ENCODE data around the gene FILIP1. TPM values are rescaled to one million over a fixed set of nuclear protein-coding genes. Genes with fewer than 3 reads are reported as not detected.

The FILIP1 gene
- total RNA-seq, 4 donors from 2014 or later: 0.08 to 2.3 (median 0.25) TPM

DNA sequence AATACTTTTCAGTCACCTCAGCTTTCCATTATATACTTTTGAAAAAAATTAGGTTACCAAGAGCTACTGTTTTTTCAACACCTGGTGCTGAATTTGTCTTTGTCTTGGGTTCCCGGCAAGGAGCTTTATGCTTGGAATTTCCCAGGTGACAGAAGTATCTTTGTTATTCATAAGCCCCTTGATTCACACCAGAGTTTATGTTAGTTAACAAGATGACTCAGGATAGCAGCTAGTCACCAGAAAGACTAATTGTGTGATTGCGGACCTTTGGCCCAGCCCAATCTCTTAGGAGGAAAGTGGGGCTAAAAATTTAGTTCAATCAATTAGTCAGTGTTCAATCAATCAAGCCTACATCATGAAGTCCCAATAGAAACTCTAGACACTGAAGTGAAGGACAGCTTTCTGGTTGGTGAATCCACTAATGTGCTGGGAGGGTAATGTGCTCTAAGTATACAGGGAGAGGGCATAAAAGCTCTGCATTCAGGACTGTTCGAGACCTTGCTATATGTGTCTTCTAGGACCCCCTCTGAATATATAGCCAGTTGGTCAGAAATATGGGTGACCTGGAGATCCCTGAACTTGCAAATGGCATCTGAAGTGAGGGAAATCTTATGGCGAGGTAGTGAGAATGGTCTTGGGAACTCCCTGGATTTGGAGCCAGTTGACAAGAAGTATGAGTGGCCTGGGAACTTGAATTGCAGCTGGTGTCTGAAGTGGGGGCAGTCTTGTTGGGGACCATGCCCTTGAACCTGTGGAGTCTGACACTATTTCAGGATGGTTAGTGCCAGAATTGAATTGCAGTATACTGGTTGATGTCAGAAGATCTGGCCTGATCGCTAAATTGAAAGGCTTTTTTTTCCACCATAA, 225.2 kb downstream of the FILIP1 start:
- no peak for DNase-seq (ENCODE audit: low spot score in 2 of 2)
- peaks cover 24% of the 10 kb centered on the region for H3K4me1 ChIP-seq
- H3K9me3 ChIP-seq: no peaks in the 10 kb centered on the region
- peaks cover 13% of the 10 kb centered on the region for H3K36me3 ChIP-seq
- 70% methylated on average over 5 of the region's 5 CpGs for WGBS
- TF ChIP-seq, protein P1, sequence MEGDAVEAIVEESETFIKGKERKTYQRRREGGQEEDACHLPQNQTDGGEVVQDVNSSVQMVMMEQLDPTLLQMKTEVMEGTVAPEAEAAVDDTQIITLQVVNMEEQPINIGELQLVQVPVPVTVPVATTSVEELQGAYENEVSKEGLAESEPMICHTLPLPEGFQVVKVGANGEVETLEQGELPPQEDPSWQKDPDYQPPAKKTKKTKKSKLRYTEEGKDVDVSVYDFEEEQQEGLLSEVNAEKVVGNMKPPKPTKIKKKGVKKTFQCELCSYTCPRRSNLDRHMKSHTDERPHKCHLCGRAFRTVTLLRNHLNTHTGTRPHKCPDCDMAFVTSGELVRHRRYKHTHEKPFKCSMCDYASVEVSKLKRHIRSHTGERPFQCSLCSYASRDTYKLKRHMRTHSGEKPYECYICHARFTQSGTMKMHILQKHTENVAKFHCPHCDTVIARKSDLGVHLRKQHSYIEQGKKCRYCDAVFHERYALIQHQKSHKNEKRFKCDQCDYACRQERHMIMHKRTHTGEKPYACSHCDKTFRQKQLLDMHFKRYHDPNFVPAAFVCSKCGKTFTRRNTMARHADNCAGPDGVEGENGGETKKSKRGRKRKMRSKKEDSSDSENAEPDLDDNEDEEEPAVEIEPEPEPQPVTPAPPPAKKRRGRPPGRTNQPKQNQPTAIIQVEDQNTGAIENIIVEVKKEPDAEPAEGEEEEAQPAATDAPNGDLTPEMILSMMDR (IDR thresholded peaks at IDR 0.05): no peak
- TF ChIP-seq POLR2A (IDR thresholded peaks at IDR 0.05) (no peak), EP300 (IDR thresholded peaks at IDR 0.05) (no peak), POLR2AphosphoS5 (IDR thresholded peaks at IDR 0.05) (no peak)
- H3K27me3 ChIP-seq: no peaks in the 10 kb centered on the region
- H3K27ac ChIP-seq: no peak overlapping the region
- H3K4me3 ChIP-seq: no peak overlapping the region

DNA sequence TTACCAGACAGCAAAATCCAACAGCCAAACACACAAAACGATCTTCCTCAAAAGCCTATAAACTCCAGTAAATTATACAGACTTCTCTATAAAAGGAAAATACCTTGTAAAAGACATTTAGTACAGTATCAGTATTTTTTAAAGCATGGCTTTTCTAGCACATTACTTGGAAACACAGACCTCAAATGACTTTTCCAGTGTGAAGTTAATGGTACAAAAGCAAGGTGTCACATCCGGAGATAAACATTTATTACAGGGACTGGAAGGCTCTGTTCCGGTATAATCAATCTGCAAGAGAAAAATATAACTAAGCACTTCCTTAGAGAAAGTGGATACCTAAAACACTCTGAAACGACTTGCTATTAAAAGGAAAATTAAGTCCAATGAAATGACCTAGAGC, 226.1 kb downstream of the FILIP1 start:
- no peak overlapping the region for H3K27ac ChIP-seq
- 51% methylated on average over 4 of the region's 4 CpGs for WGBS
- TF ChIP-seq, protein P1 (IDR thresholded peaks at IDR 0.05): no peak
- TF ChIP-seq EP300 (IDR thresholded peaks at IDR 0.05) (no peak), POLR2A (IDR thresholded peaks at IDR 0.05) (no peak), POLR2AphosphoS5 (IDR thresholded peaks at IDR 0.05) (no peak)
- no peaks in the 10 kb centered on the region for H3K9me3 ChIP-seq
- H3K4me1 ChIP-seq: peaks cover 26% of the 10 kb centered on the region
- H3K36me3 ChIP-seq: peaks cover 13% of the 10 kb centered on the region
- H3K4me3 ChIP-seq: no peak overlapping the region
- H3K27me3 ChIP-seq: no peaks in the 10 kb centered on the region
- DNase-seq (ENCODE audit: low spot score in 2 of 2): no peak

DNA sequence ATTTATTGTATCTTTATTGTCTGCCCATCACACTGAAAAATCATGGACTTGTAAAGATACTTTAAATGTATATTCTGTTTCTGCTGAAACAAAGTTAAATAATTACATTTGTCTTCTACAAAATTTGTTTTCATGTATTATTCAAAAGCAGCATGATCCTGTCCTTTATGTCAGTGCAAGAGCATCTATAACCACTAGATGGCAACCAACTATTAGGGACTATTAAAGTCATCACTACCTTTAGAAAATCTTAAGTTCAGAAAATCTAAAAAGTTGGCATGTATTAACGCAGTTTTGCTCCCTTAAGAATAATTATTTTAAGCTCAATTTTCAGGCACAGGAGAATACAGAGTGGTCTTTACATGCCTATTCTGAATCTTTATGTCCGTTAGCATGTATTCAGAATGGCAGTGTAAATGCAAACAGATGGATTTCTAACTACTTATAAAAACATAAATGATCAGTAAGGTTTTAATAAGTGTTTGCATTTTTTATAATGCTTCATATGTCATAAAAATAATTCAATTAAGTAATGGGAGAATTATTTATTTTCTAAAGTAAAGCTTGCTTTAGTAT, 226.8 kb downstream of the FILIP1 start:
- Histone ChIP-seq H3K27ac (no peak overlapping the region), H3K4me1 (peaks cover 22% of the 10 kb centered on the region)
- no peak for DNase-seq (ENCODE audit: low spot score in 2 of 2)

DNA sequence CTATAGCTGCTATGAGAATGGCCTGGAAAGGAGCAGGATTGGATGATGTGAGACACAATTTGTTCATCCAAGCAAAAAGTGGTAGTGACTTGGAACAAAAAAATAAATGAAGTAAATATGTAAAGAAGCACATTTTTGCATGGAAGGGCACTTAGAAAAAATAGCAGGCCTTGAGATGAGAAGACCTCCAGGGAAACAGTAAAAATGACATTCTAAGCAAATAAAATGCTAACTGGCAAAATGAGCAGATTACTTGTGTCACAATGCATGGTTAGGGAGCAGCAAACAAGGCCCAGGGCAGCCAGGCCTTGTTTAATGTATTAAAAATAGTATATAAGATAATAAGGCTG, 230.2 kb downstream of the FILIP1 start:
- TF ChIP-seq POLR2A (IDR thresholded peaks at IDR 0.05) (no peak), POLR2AphosphoS5 (IDR thresholded peaks at IDR 0.05) (no peak), EP300 (IDR thresholded peaks at IDR 0.05) (no peak)
- TF ChIP-seq, protein P1 (IDR thresholded peaks at IDR 0.05): no peak
- peaks cover 35% of the 10 kb centered on the region for H3K36me3 ChIP-seq
- H3K4me1 ChIP-seq: peaks cover 16% of the 10 kb centered on the region
- no peak for DNase-seq (ENCODE audit: low spot score in 2 of 2)
- H3K4me3 ChIP-seq: no peak overlapping the region
- H3K27me3 ChIP-seq: no peaks in the 10 kb centered on the region
- H3K27ac ChIP-seq: no peak overlapping the region
- no peaks in the 10 kb centered on the region for H3K9me3 ChIP-seq

More for the DNA sequence above, 226.8 kb downstream of the FILIP1 start:
- Histone ChIP-seq H3K4me3 (no peak overlapping the region), H3K27me3 (no peaks in the 10 kb centered on the region), H3K36me3 (peaks cover 20% of the 10 kb centered on the region), H3K9me3 (no peaks in the 10 kb centered on the region)
- 44% methylated on average over 2 of the region's 2 CpGs for WGBS
- TF ChIP-seq EP300 (IDR thresholded peaks at IDR 0.05): no peak
- TF ChIP-seq, protein P1 (IDR thresholded peaks at IDR 0.05): peak; percentile 73

DNA sequence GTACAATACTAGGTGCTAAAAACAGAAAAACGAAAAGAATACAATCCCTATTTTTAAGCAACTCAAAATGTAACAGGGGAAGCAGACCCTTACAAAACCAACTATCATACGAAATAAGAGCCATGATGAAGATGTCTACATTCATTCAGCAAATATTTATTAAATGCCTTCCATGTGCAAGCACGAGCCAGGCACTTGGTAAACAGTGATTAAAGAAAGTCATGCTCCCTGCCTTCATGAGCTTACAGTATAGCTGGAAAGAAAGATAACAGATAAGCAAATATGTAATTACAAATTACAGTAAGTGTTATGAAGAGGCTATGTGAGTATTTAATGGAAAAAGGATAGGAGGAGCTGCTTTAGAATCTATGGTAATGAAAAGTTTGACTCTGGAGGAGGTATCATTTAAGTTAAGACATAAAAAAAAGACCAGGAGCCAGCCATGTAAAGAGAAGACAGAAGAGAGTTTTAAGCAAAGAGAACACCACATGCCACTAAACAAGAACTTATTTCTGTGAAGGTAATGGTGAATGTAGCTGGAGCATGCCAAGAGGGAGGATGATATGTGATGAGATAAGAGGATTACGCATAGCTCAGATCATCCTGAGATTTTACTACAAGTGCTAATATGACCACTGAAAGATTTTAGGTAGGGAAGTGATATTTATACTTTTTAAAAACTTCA, 230.7 kb downstream of the FILIP1 start:
- H3K9me3 ChIP-seq: no peaks in the 10 kb centered on the region
- no peak for DNase-seq (ENCODE audit: low spot score in 2 of 2)
- WGBS: 76% methylated on average over 4 of the region's 4 CpGs
- H3K4me3 ChIP-seq: no peak overlapping the region
- H3K27ac ChIP-seq: no peak overlapping the region
- H3K4me1 ChIP-seq: peaks cover 11% of the 10 kb centered on the region
- no peaks in the 10 kb centered on the region for H3K27me3 ChIP-seq
- TF ChIP-seq POLR2A (IDR thresholded peaks at IDR 0.05) (no peak), EP300 (IDR thresholded peaks at IDR 0.05) (no peak), POLR2AphosphoS5 (IDR thresholded peaks at IDR 0.05) (no peak)
- TF ChIP-seq, protein P1 (IDR thresholded peaks at IDR 0.05): no peak
- peaks cover 39% of the 10 kb centered on the region for H3K36me3 ChIP-seq

Measured in suprapubic skin (tissue), 4 donors.